B cell (primary cell): Measurements from ENCODE around the gene LCOR.

Source experiments
- EZH2 ChIP-seq: IDR thresholded peaks from 2 replicates; pipeline ENCODE4 v1.6.1; 2012; ENCODE audit warnings: borderline replicate concordance, low read depth, mild to moderate bottlenecking, moderate library complexity, low read length; ENCODE audit not compliant: insufficient read depth, poor library complexity, severe bottlenecking
- TF ChIP-seq, protein P1 (sequence below): fragments of 200-600 bp; IDR thresholded peaks from one replicate; pipeline ENCODE4 v1.8.0; 2022; ENCODE audit warnings: antibody characterized with exemption, mild to moderate bottlenecking

DNA sequence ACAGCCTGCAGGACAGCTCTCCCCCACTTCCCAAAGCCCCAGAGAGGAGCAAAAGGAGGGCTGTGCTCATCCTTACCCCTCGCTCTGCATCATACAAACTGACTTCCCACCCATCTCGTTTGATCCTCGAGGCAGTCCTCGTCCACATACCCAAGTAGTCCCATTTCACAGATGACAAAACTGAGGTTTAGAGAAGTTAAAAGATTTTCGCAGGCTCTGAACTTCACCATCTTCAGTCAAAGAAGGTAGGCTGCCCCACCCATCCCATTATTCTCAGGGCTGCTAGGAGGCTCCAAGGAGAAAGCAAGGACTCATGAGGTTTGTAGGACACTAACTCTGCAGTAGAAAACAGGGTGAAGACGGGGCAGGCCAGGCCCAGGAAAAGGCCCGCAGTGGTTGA, 206.6 kb downstream of the LCOR start:
- TF ChIP-seq, protein P1, sequence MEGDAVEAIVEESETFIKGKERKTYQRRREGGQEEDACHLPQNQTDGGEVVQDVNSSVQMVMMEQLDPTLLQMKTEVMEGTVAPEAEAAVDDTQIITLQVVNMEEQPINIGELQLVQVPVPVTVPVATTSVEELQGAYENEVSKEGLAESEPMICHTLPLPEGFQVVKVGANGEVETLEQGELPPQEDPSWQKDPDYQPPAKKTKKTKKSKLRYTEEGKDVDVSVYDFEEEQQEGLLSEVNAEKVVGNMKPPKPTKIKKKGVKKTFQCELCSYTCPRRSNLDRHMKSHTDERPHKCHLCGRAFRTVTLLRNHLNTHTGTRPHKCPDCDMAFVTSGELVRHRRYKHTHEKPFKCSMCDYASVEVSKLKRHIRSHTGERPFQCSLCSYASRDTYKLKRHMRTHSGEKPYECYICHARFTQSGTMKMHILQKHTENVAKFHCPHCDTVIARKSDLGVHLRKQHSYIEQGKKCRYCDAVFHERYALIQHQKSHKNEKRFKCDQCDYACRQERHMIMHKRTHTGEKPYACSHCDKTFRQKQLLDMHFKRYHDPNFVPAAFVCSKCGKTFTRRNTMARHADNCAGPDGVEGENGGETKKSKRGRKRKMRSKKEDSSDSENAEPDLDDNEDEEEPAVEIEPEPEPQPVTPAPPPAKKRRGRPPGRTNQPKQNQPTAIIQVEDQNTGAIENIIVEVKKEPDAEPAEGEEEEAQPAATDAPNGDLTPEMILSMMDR, result no peak
- TF ChIP-seq EZH2, result no peak
